ENCODE data around the gene ITGA1. TPM values are rescaled to one million over a fixed set of nuclear protein-coding genes. Genes with fewer than 3 reads are reported as not detected.

The ITGA1 gene
- polyA plus RNA-seq, 3 donors: 0.33 to 0.89 (median 0.79) TPM

- Histone ChIP-seq H3K4me2 (replicated peaks; ENCODE audit: extremely low read depth, low read length, poor library complexity, severe bottlenecking) (no peak overlapping the region), H2AFZ (ENCODE audit: insufficient read depth, low read depth, low read length, poor library complexity, severe bottlenecking) (no peak overlapping the region), H3K79me2 (ENCODE audit: insufficient read depth, low read length) (no peaks in the 10 kb centered on the region), H3K36me3 (replicated peaks in 1 of 2; ENCODE audit: control insufficient read depth in 1 of 2, insufficient read depth in 2 of 2, low read length in 2 of 2) (no peaks in the 10 kb centered on the region), H3K9me3 (replicated peaks in 1 of 2; ENCODE audit: control insufficient read depth in 1 of 2, insufficient read depth in 1 of 2, low read length in 2 of 2) (no peaks in the 10 kb centered on the region), H3K9ac (ENCODE audit: insufficient read depth, low read length, poor library complexity, severe bottlenecking) (no peak overlapping the region), H4K20me1 (ENCODE audit: insufficient read depth, low read length) (no peaks in the 10 kb centered on the region), H3K27ac (ENCODE audit: low read depth in 1 of 2, low read length in 2 of 2) (no peak overlapping the region), H3K4me1 (ENCODE audit: control insufficient read depth in 1 of 2, insufficient read depth in 2 of 2, low read length in 2 of 2) (no peaks in the 10 kb centered on the region), H3K27me3 (ENCODE audit: control insufficient read depth in 2 of 2, insufficient read depth in 2 of 2, low read length in 2 of 2) (no peaks in the 10 kb centered on the region), H3K4me3 (replicated peaks in 1 of 3; ENCODE audit: low read depth in 2 of 3, low read length in 3 of 3) (no peak overlapping the region)
- H3K27me3 Mint-ChIP-seq (ENCODE audit: low read depth in 3 of 3): peaks cover 0 to 1% (median 0%) of the 10 kb centered on the region in 3 donors
- no CpG with 5 or more reads among the region's 1 CpG for WGBS (ENCODE audit: insufficient coverage)
- DNase-seq: no peak
- H3K36me3 Mint-ChIP-seq: no peaks in the 10 kb centered on the region
- no peak overlapping the region for H3K4me3 Mint-ChIP-seq
- H3K27ac Mint-ChIP-seq: no peak overlapping the region
- no peaks in the 10 kb centered on the region for H3K9me3 Mint-ChIP-seq
- H3K4me1 Mint-ChIP-seq: no peaks in the 10 kb centered on the region
- no peak for TF ChIP-seq CTCF (IDR thresholded peaks at IDR 0.05)
- intact Hi-C loops (cut with micrococcal nuclease): no loop called here
Measured at GRCh38 chr5:52999344-52999949, 211.7 kb downstream of the ITGA1 start.

- peaks cover 0 to 1% (median 0%) of the 10 kb centered on the region in 3 donors for H3K27me3 Mint-ChIP-seq (ENCODE audit: low read depth in 3 of 3)
- Histone ChIP-seq H3K79me2 (ENCODE audit: insufficient read depth, low read length) (no peaks in the 10 kb centered on the region), H3K27ac (ENCODE audit: low read depth in 1 of 2, low read length in 2 of 2) (no peak overlapping the region), H3K4me2 (replicated peaks; ENCODE audit: extremely low read depth, low read length, poor library complexity, severe bottlenecking) (no peak overlapping the region), H3K27me3 (ENCODE audit: control insufficient read depth in 2 of 2, insufficient read depth in 2 of 2, low read length in 2 of 2) (no peaks in the 10 kb centered on the region), H2AFZ (ENCODE audit: insufficient read depth, low read depth, low read length, poor library complexity, severe bottlenecking) (no peak overlapping the region), H3K36me3 (replicated peaks in 1 of 2; ENCODE audit: control insufficient read depth in 1 of 2, insufficient read depth in 2 of 2, low read length in 2 of 2) (no peaks in the 10 kb centered on the region), H3K4me1 (ENCODE audit: control insufficient read depth in 1 of 2, insufficient read depth in 2 of 2, low read length in 2 of 2) (no peaks in the 10 kb centered on the region), H3K9me3 (replicated peaks in 1 of 2; ENCODE audit: control insufficient read depth in 1 of 2, insufficient read depth in 1 of 2, low read length in 2 of 2) (no peaks in the 10 kb centered on the region), H3K9ac (ENCODE audit: insufficient read depth, low read length, poor library complexity, severe bottlenecking) (no peak overlapping the region), H3K4me3 (replicated peaks in 1 of 3; ENCODE audit: low read depth in 2 of 3, low read length in 3 of 3) (no peak overlapping the region), H4K20me1 (ENCODE audit: insufficient read depth, low read length) (no peaks in the 10 kb centered on the region)
- H3K27ac Mint-ChIP-seq: no peak overlapping the region
- H3K36me3 Mint-ChIP-seq: no peaks in the 10 kb centered on the region
- intact Hi-C loops (cut with micrococcal nuclease): no loop called here
- no peak for DNase-seq
- WGBS (ENCODE audit: insufficient coverage): 100% methylated on average over 2 of the region's 4 CpGs
- peaks cover 1% of the 10 kb centered on the region for H3K4me1 Mint-ChIP-seq
- TF ChIP-seq CTCF (IDR thresholded peaks at IDR 0.05): no peak
- no peaks in the 10 kb centered on the region for H3K9me3 Mint-ChIP-seq
- no peak overlapping the region for H3K4me3 Mint-ChIP-seq
Measured at GRCh38 chr5:53001541-53001940, 213.8 kb downstream of the ITGA1 start.

All from CD14-positive monocyte (primary cell).